Endothelial cell of umbilical vein (primary cell): Measurements from ENCODE around the gene NEDD4.

Experiments used
- EZH2 ChIP-seq: IDR thresholded peaks from 2 replicates; pipeline ENCODE4 v1.6.1; 2012; ENCODE audit warnings: borderline replicate concordance, low read depth, mild to moderate bottlenecking, moderate library complexity, low read length, inconsistent platforms; ENCODE audit not compliant: severe bottlenecking
- MYC ChIP-seq: IDR thresholded peaks from one replicate; pipeline ENCODE4 v1.6.1; 2011; ENCODE audit warnings: mild to moderate bottlenecking, low read depth, low read length
- POLR2A ChIP-seq: IDR thresholded peaks from 2 replicates; pipeline ENCODE4 v1.6.1; 2012; ENCODE audit warnings: low read depth, mild to moderate bottlenecking, control low read depth, low read length
- POLR2AphosphoS5 ChIP-seq: IDR thresholded peaks from 2 replicates; pipeline ENCODE4 v1.6.1; 2012; ENCODE audit warnings: low read depth, mild to moderate bottlenecking, control low read depth, low read length, moderate library complexity; ENCODE audit not compliant: insufficient read depth
- TF ChIP-seq, protein P1 (sequence below), 2 donors: IDR thresholded peaks; 1 replicate in 1 of 2; 2 replicates in 1 of 2; pipeline ENCODE4 v1.5.1; 2011; ENCODE audit warnings: low read length in 2 of 2, mild to moderate bottlenecking in 2 of 2, moderate library complexity in 2 of 2, control low read depth in 1 of 2, inconsistent platforms in 1 of 2, low read depth in 1 of 2; ENCODE audit not compliant: insufficient read depth in 1 of 2; ENCODE audit errors: extremely low read depth in 1 of 2
- TF ChIP-seq, protein P2 (sequence below): IDR thresholded peaks from 2 replicates; pipeline ENCODE4 v1.6.1; 2011; ENCODE audit not compliant: insufficient read depth, insufficient read length

DNA sequence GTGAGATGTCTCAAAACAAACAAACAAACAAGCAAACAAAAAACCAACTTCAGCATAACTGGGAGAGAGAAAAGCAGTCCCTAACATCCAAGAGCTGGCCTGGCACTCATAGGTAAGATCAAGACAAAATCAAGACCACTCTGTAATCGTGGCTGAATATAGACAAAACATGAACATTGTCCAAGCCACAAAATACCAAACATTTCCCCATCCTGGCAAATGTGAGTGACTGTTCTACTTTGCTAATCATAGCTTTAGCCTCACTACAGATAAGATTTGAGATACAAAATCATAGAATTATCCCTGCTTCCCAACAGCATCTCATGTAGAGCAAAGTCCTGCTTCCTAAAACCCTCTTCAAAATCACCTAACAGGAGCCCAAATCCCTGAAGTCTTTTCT, 133.7 kb downstream of the NEDD4 start:
- no peak for TF ChIP-seq POLR2A
- TF ChIP-seq, protein P1, sequence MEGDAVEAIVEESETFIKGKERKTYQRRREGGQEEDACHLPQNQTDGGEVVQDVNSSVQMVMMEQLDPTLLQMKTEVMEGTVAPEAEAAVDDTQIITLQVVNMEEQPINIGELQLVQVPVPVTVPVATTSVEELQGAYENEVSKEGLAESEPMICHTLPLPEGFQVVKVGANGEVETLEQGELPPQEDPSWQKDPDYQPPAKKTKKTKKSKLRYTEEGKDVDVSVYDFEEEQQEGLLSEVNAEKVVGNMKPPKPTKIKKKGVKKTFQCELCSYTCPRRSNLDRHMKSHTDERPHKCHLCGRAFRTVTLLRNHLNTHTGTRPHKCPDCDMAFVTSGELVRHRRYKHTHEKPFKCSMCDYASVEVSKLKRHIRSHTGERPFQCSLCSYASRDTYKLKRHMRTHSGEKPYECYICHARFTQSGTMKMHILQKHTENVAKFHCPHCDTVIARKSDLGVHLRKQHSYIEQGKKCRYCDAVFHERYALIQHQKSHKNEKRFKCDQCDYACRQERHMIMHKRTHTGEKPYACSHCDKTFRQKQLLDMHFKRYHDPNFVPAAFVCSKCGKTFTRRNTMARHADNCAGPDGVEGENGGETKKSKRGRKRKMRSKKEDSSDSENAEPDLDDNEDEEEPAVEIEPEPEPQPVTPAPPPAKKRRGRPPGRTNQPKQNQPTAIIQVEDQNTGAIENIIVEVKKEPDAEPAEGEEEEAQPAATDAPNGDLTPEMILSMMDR (IDR thresholded peaks at IDR 0.05; ENCODE audit: extremely low read depth in 1 of 2, insufficient read depth in 1 of 2, low read depth in 1 of 2, low read length in 2 of 2), result no peak
- no peak for TF ChIP-seq POLR2AphosphoS5
- TF ChIP-seq EZH2, result no peak
- TF ChIP-seq, protein P2, sequence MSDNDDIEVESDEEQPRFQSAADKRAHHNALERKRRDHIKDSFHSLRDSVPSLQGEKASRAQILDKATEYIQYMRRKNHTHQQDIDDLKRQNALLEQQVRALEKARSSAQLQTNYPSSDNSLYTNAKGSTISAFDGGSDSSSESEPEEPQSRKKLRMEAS, result no peak
- no peak for TF ChIP-seq MYC
